GM18909 (cell line): Measurements from ENCODE around the gene MSN.

ENCODE experiments used
- ATAC-seq: cut with Tn5 transposase; IDR thresholded peaks from one replicate; pipeline ENCODE4 v1.9.1; 2021; ENCODE audit warnings: mild to moderate bottlenecking; ENCODE audit not compliant: unreplicated experiment, poor library complexity

MSN gene

DNA sequence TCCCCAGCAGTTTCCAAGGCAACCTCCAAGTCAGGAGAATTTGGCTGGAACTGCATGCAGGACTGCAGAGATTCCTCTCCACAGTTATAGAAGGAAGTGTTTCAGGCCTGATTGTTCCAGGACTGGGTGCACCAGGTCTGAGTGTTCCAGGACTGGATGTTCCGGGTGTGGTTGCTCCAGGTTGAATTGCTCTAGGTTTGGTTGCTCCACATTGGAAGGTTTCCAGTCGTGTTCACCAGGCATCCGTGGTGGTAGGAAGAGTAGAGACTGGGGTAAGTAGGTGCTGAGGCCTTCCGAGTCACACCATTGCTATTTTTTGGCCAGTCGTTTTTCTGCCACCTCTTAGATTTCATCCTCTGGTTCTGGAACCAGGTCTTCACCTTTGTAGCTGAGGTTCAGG lies 105.4 kb downstream of the MSN start:
- no peak for ATAC-seq

DNA sequence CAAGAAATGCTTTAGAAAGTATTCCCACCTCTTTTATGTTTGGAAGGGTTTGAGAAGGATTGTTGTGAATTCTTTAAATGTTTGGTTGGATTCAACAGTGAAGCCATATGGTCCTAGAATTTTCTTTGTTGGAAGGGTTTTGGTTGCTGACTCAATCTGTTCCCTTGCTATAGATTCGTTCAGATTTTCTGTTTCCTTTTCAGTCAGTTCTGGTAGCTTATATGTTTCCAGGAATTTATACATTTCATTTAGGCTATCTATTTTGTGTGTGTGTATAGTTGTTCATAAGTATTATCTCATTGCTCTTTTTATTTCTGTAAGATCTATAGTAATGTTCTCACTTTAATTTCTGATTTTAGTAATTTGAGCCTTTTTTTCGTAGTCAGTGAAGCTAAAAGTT lies 114.4 kb downstream of the MSN start:
- no peak for ATAC-seq

DNA sequence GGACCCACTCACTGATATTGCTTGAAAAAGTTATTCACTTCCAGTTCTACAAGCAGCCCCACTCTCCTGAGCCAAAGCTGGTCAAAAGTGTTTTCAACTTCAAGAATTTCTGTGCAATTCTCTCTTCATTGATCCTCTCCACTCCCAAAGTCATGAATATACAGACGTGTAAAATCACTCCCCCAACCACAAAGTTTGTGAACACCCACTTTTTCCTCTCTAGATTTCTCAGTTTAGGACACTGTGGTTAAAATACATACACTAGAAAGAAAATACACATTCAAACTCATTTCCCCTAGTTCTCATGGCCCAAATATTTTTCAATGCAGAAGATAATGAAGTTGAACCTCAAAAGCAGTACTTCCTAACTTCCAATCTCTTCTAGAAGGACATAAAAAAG lies 116.3 kb downstream of the MSN start:
- ATAC-seq: no peak
